ENCODE data around the gene BPIFB1.

DNA sequence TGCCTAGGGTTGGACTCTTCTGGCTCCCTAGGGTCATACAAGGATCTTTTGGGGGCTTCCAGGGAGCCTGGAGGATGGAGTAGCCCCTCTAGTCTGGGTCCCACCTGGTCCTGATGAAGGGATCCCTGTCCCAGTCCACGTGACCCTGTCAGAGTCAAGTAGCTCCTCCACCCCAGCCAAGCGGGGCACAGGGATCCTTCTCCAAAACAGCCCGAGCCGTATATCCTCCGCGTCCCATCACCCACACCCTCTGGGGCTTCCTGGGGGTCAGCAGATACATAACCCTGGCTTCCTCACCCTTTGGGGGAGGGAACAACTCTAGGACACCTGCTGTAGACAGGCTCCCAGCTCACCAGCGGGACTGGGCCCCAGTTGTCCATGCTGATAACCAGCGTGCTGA lies 28.0 kb downstream of the BPIFB1 start:
- TF ChIP-seq, protein P1, sequence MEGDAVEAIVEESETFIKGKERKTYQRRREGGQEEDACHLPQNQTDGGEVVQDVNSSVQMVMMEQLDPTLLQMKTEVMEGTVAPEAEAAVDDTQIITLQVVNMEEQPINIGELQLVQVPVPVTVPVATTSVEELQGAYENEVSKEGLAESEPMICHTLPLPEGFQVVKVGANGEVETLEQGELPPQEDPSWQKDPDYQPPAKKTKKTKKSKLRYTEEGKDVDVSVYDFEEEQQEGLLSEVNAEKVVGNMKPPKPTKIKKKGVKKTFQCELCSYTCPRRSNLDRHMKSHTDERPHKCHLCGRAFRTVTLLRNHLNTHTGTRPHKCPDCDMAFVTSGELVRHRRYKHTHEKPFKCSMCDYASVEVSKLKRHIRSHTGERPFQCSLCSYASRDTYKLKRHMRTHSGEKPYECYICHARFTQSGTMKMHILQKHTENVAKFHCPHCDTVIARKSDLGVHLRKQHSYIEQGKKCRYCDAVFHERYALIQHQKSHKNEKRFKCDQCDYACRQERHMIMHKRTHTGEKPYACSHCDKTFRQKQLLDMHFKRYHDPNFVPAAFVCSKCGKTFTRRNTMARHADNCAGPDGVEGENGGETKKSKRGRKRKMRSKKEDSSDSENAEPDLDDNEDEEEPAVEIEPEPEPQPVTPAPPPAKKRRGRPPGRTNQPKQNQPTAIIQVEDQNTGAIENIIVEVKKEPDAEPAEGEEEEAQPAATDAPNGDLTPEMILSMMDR (conservative IDR thresholded peaks at IDR 0.05) = no peak
- no peak for TF ChIP-seq ZFX (IDR thresholded peaks at IDR 0.05)
